AG04449 (cell line): ENCODE data around the gene RARB.

Experiments used
- CTCF ChIA-PET: fragments of 350-600 bp; formaldehyde crosslinking; extraction: SDS; loops from one replicate; lab custom pipeline; 2021; ENCODE audit warnings: antibody characterized with exemption; lab: Yijun Ruan, JAX
- POLR2A ChIA-PET: fragments of 400-600, 350-600 bp; formaldehyde crosslinking; extraction: SDS; loops from one replicate; lab custom pipeline; 2020; ENCODE audit warnings: antibody characterized with exemption, inconsistent platforms; lab: Yijun Ruan, JAX
- DNase-seq: peaks from one replicate; pipeline ENCODE4 v3.0.0-alpha.2; 2010; ENCODE audit warnings: low read depth, low spot score
- H3K4me3 ChIP-seq: 2 replicates; pipeline ENCODE4 v1.5.1; 2011; ENCODE audit warnings: low read depth, mild to moderate bottlenecking, control low read depth, low read length
- CTCF ChIP-seq: IDR thresholded peaks from one replicate; pipeline ENCODE4 v1.5.1; 2011; ENCODE audit warnings: mild to moderate bottlenecking, moderate library complexity, low read length, control low read depth, inconsistent platforms; ENCODE audit not compliant: insufficient read depth; ENCODE audit errors: missing control alignments

RARB gene

GRCh38 chr3:25386686-25387255, 41.3 kb upstream of the RARB start:
- TF ChIP-seq CTCF = no peak
- CTCF ChIA-PET = no interaction called here

GRCh38 chr3:25390605-25391004, 37.5 kb upstream of the RARB start:
- CTCF ChIA-PET = interaction anchor here (1.0 kb wide), 1 partner anchor 22 kb away, joined by 3 read pairs; no protein-coding TSS in a partner anchor

More at GRCh38 chr3:25386686-25387255, 41.3 kb upstream of the RARB start:
- DNase-seq = no peak
- POLR2A ChIA-PET = no interaction called here
- no peak overlapping the region for H3K4me3 ChIP-seq

GRCh38 chr3:25396251-25396650, 31.8 kb upstream of the RARB start:
- TF ChIP-seq CTCF = no peak
- ChIA-PET POLR2A (no interaction called here), CTCF (no interaction called here)
- H3K4me3 ChIP-seq = no peak overlapping the region
- DNase-seq = no peak

More at GRCh38 chr3:25390605-25391004, 37.5 kb upstream of the RARB start:
- POLR2A ChIA-PET = no interaction called here
- no peak overlapping the region for H3K4me3 ChIP-seq
- DNase-seq = no peak
- TF ChIP-seq CTCF = no peak

- TF ChIP-seq CTCF = no peak
- ChIA-PET POLR2A (no interaction called here), CTCF (no interaction called here)
- no peak overlapping the region for H3K4me3 ChIP-seq
- no peak for DNase-seq
Measured at GRCh38 chr3:25396686-25397085, 31.4 kb upstream of the RARB start.

- CTCF ChIA-PET = no interaction called here
- TF ChIP-seq CTCF = no peak
- DNase-seq = no peak
- no peak overlapping the region for H3K4me3 ChIP-seq
- POLR2A ChIA-PET = no interaction called here
Measured at GRCh38 chr3:25397150-25397549, 30.9 kb upstream of the RARB start.

GRCh38 chr3:25400587-25400986, 27.5 kb upstream of the RARB start:
- TF ChIP-seq CTCF = no peak
- ChIA-PET POLR2A (no interaction called here), CTCF (no interaction called here)
- H3K4me3 ChIP-seq = no peak overlapping the region
- DNase-seq = no peak
